Measurements from ENCODE around the gene CAVIN1.

The CAVIN1 gene

GRCh38 chr17:42389135-42389417, 34.0 kb downstream of the CAVIN1 start:
- peaks cover 4% of the 10 kb centered on the region for H3K79me2 ChIP-seq (ENCODE audit: control insufficient read depth, low read length)
- H4K20me1 ChIP-seq (ENCODE audit: control insufficient read depth, insufficient read depth, low read depth, low read length), result peaks cover 8% of the 10 kb centered on the region; the same call in 1 of the 2 replicates
- no peak overlapping the region for H3K27ac ChIP-seq (ENCODE audit: low read depth, low read length)
- H3K9me3 ChIP-seq (ENCODE audit: control insufficient read depth, insufficient read depth, low read length), result no peaks in the 10 kb centered on the region
- H3K4me3 ChIP-seq (ENCODE audit: low read length), result peak overlapping the region; percentile 86
- peak overlapping the region; percentile 100 for H3K4me2 ChIP-seq (ENCODE audit: low read length)
- peaks cover 21% of the 10 kb centered on the region for H3K4me1 ChIP-seq (ENCODE audit: control insufficient read depth, low read length)
- TF ChIP-seq CTCF (IDR thresholded peaks at IDR 0.05; ENCODE audit: low read depth, low read length, poor library complexity, severe bottlenecking), result no peak
- TF ChIP-seq EZH2phosphoT487 (IDR thresholded peaks at IDR 0.05; ENCODE audit: borderline replicate concordance, low read length), result no peak
- H3K27me3 ChIP-seq (ENCODE audit: control insufficient read depth, low read length), result peaks cover 29% of the 10 kb centered on the region
- H3K9me2 ChIP-seq (replicated peaks; ENCODE audit: control insufficient read depth, low read length), result no peaks in the 10 kb centered on the region
- H3K36me3 ChIP-seq (ENCODE audit: control insufficient read depth, low read length), result no peaks in the 10 kb centered on the region
- H3F3A ChIP-seq (ENCODE audit: control insufficient read depth, insufficient read depth), result peaks cover 7% of the 10 kb centered on the region; the same call in 1 of the 2 replicates

DNA sequence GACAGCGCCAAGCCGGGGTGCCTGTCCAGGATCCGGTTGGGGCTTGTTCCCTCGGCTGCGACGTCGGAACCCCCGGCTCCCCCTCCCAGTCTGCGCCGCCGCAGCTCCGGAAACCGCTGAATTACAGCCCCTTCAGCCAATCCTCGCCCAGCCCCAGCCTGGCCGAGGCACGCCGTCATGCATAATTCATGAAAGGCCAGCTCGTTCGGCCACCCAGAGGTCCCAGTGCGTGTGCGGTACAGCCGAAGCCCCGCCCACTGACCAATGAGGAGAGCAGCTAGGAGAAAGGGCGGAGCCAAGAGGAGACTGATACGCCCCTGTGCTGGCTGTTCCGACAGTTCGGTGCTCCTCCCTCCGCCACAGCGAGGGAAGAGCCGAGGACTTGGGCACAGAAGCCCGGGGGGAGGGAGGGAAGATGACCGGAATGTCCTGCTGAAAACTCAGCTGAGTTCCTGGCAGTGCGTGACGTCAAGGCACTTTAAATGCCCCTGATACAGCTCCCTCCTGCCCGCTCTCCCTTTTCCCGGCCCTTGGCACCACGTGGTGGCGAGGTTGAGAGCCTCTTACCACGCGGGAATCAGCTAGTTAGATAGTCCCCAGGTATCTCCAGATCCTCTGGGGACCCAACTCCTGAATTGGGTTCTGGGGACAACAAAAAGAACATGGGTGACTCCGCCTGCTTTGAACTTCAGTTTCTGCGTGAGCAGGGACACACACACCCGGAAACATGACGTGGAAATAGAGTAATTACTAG, 34.5 kb downstream of the CAVIN1 start, which contains the start of gene STAT3:
STAT3 (minus strand) TSS at position 62 of the 754 bp plus-strand sequence. CDS start 39,926 bp downstream, outside the sequence.
- Histone ChIP-seq H3F3A (ENCODE audit: control insufficient read depth, insufficient read depth) (peaks cover 7% of the 10 kb centered on the region; the same call in 1 of the 2 replicates), H3K27me3 (ENCODE audit: control insufficient read depth, low read length) (peaks cover 29% of the 10 kb centered on the region), H3K4me1 (ENCODE audit: control insufficient read depth, low read length) (peaks cover 18% of the 10 kb centered on the region), H3K4me3 (ENCODE audit: low read length) (peak within 1 kb of the TSS; percentile 86), H3K9me3 (ENCODE audit: control insufficient read depth, insufficient read depth, low read length) (no peaks in the 10 kb centered on the region), H3K36me3 (ENCODE audit: control insufficient read depth, low read length) (no peaks in the 10 kb centered on the region), H3K4me2 (ENCODE audit: low read length) (peak within 1 kb of the TSS; percentile 100), H4K20me1 (ENCODE audit: control insufficient read depth, insufficient read depth, low read depth, low read length) (peaks cover 8% of the 10 kb centered on the region; the same call in 1 of the 2 replicates), H3K79me2 (ENCODE audit: control insufficient read depth, low read length) (peaks cover 4% of the 10 kb centered on the region), H3K9me2 (replicated peaks; ENCODE audit: control insufficient read depth, low read length) (no peaks in the 10 kb centered on the region), H3K27ac (ENCODE audit: low read depth, low read length) (no peak within 1 kb of the TSS)
- TF ChIP-seq CTCF (IDR thresholded peaks at IDR 0.05; ENCODE audit: low read depth, low read length, poor library complexity, severe bottlenecking) (no peak), EZH2phosphoT487 (IDR thresholded peaks at IDR 0.05; ENCODE audit: borderline replicate concordance, low read length) (no peak)

- peak overlapping the region; percentile 86 for H3K4me3 ChIP-seq (ENCODE audit: low read length)
- peaks cover 8% of the 10 kb centered on the region; the same call in 1 of the 2 replicates for H4K20me1 ChIP-seq (ENCODE audit: control insufficient read depth, insufficient read depth, low read depth, low read length)
- no peaks in the 10 kb centered on the region for H3K9me2 ChIP-seq (replicated peaks; ENCODE audit: control insufficient read depth, low read length)
- peaks cover 15% of the 10 kb centered on the region for H3K4me1 ChIP-seq (ENCODE audit: control insufficient read depth, low read length)
- no peak overlapping the region for H3K27ac ChIP-seq (ENCODE audit: low read depth, low read length)
- H3F3A ChIP-seq (ENCODE audit: control insufficient read depth, insufficient read depth), result peaks cover 7% of the 10 kb centered on the region; the same call in 1 of the 2 replicates
- no peak for TF ChIP-seq CTCF (IDR thresholded peaks at IDR 0.05; ENCODE audit: low read depth, low read length, poor library complexity, severe bottlenecking)
- TF ChIP-seq EZH2phosphoT487 (IDR thresholded peaks at IDR 0.05; ENCODE audit: borderline replicate concordance, low read length), result 0 out of 2 replicates have a peak, but pooled peaks have one; percentile 73
- peaks cover 4% of the 10 kb centered on the region for H3K79me2 ChIP-seq (ENCODE audit: control insufficient read depth, low read length)
- no peaks in the 10 kb centered on the region for H3K9me3 ChIP-seq (ENCODE audit: control insufficient read depth, insufficient read depth, low read length)
- no peaks in the 10 kb centered on the region for H3K36me3 ChIP-seq (ENCODE audit: control insufficient read depth, low read length)
- peak overlapping the region; percentile 100 for H3K4me2 ChIP-seq (ENCODE audit: low read length)
- peaks cover 29% of the 10 kb centered on the region for H3K27me3 ChIP-seq (ENCODE audit: control insufficient read depth, low read length)
These were observed 35.2 kb downstream of the CAVIN1 start for GRCh38 chr17:42387661-42388380.
